ELR (cell line): ENCODE results near the gene C4orf46.
A peak's percentile ranks its signal among the peaks of the same experiment; 100 is the strongest.
"Not testable (repeated sequence)": the region's sequence is repeated elsewhere in the genome, so short reads cannot be mapped to it uniquely, and the experiment has no call there.

ENCODE experiments used
- DNase-seq: peaks from one replicate; pipeline ENCODE4 v3.0.0-alpha.2; 2015; ENCODE audit warnings: low read depth

C4orf46 gene

GRCh38 chr4:158671665-158671914, at the start of gene C4orf46:
C4orf46 (minus strand) TSS chr4:158671887; CDS start chr4:158671801, 86 bp downstream.
- no peak for DNase-seq

- DNase-seq = no peak
Measured at GRCh38 chr4:158715802-158716201, 44.1 kb upstream of the C4orf46 start.

- DNase-seq = no peak
Measured at GRCh38 chr4:158714937-158715336, 43.2 kb upstream of the C4orf46 start.

- DNase-seq = not testable (repeated sequence)
Measured at GRCh38 chr4:158712622-158713021, 40.9 kb upstream of the C4orf46 start.

GRCh38 chr4:158710814-158711213, 39.1 kb upstream of the C4orf46 start:
- DNase-seq = peak; percentile 16

GRCh38 chr4:158704274-158704673, 32.6 kb upstream of the C4orf46 start:
- no peak for DNase-seq

GRCh38 chr4:158688813-158689212, 17.1 kb upstream of the C4orf46 start:
- DNase-seq = no peak

GRCh38 chr4:158682066-158682465, 10.4 kb upstream of the C4orf46 start:
- no peak for DNase-seq

- no peak for DNase-seq
Measured at GRCh38 chr4:158681629-158682028, 9.9 kb upstream of the C4orf46 start.

- no peak for DNase-seq
Measured at GRCh38 chr4:158678767-158679166, 7.1 kb upstream of the C4orf46 start.

- DNase-seq = no peak
Measured at GRCh38 chr4:158676076-158676475, 4.4 kb upstream of the C4orf46 start.

- DNase-seq = no peak
Measured at GRCh38 chr4:158673633-158674032, 1.9 kb upstream of the C4orf46 start.

- DNase-seq = peak; percentile 98
Measured at GRCh38 chr4:158671915-158672806, 474 bp upstream of the C4orf46 start, which contains the start of gene ETFDH. ETFDH (plus strand) TSS chr4:158672296; CDS start chr4:158672457, 161 bp downstream.

GRCh38 chr4:158670975-158671664, 567 bp downstream of the C4orf46 start:
- DNase-seq = peak; percentile 77

- no peak for DNase-seq
Measured at GRCh38 chr4:158669310-158669709, 2.4 kb downstream of the C4orf46 start.

- DNase-seq = peak; percentile 62
Measured at GRCh38 chr4:158667651-158668198, 4.0 kb downstream of the C4orf46 start.

GRCh38 chr4:158666892-158667291, 4.8 kb downstream of the C4orf46 start:
- DNase-seq = no peak

GRCh38 chr4:158664806-158665205, 6.9 kb downstream of the C4orf46 start:
- no peak for DNase-seq

- not testable (repeated sequence) for DNase-seq
Measured at GRCh38 chr4:158663707-158664625, 7.7 kb downstream of the C4orf46 start.

- not testable (repeated sequence) for DNase-seq
Measured at GRCh38 chr4:158663255-158663654, 8.4 kb downstream of the C4orf46 start.

- no peak for DNase-seq
Measured at GRCh38 chr4:158657291-158657690, 14.4 kb downstream of the C4orf46 start.

- no peak for DNase-seq
Measured at GRCh38 chr4:158656439-158656838, 15.2 kb downstream of the C4orf46 start.
